Smooth muscle cell (in vitro differentiated cells): ENCODE data around the gene ECT2L. TPM values are rescaled to one million over a fixed set of nuclear protein-coding genes. Genes with fewer than 3 reads are reported as not detected.

Source experiments
- DNase-seq: peaks from one replicate; lab custom pipeline; 2025; ENCODE audit not compliant: unreplicated experiment; lab: John Stamatoyannopoulos, UW
- H2AFZ ChIP-seq: fragments of 200-600 bp; sonication (generic); 2 replicates; pipeline ENCODE4 v1.6.0; 2016; ENCODE audit warnings: antibody characterized with exemption, low read depth, mild to moderate bottlenecking
- H3F3A ChIP-seq: fragments of 200-600 bp; sonication (generic); 2 replicates; pipeline ENCODE4 v1.6.0; 2017; ENCODE audit warnings: antibody characterized with exemption, low read depth
- H3K27ac ChIP-seq: fragments of 200-600 bp; sonication (generic); 2 replicates; pipeline ENCODE4 v1.5.1; 2016; ENCODE audit warnings: low read depth, mild to moderate bottlenecking
- H3K27me3 ChIP-seq: fragments of 200-600 bp; sonication (generic); 2 replicates; pipeline ENCODE4 v1.6.1; 2016; ENCODE audit warnings: low read depth, mild to moderate bottlenecking
- H3K36me3 ChIP-seq: fragments of 200-600 bp; sonication (generic); 2 replicates; pipeline ENCODE4 v1.5.1; 2016; ENCODE audit warnings: low read depth
- H3K4me1 ChIP-seq: fragments of 200-600 bp; sonication (generic); 2 replicates; pipeline ENCODE4 v1.5.1; 2016; ENCODE audit warnings: low read depth
- H3K4me2 ChIP-seq: fragments of 200-600 bp; sonication (generic); 2 replicates; pipeline ENCODE4 v1.6.0; 2016; ENCODE audit warnings: mild to moderate bottlenecking
- H3K4me3 ChIP-seq: fragments of 200-600 bp; sonication (generic); 2 replicates; pipeline ENCODE4 v1.5.1; 2016; ENCODE audit warnings: mild to moderate bottlenecking
- H3K79me2 ChIP-seq: fragments of 200-600 bp; sonication (generic); 2 replicates; pipeline ENCODE4 v1.6.0; 2016; ENCODE audit warnings: low read depth, mild to moderate bottlenecking
- H3K9ac ChIP-seq: fragments of 200-600 bp; sonication (generic); 2 replicates; pipeline ENCODE4 v1.6.0; 2016; ENCODE audit warnings: low read depth
- H3K9me3 ChIP-seq: fragments of 200-600 bp; sonication (generic); replicated peaks from 2 replicates; pipeline ENCODE4 v1.5.1; 2016; ENCODE audit warnings: low read depth
- H4K20me1 ChIP-seq: fragments of 200-600 bp; sonication (generic); 2 replicates; pipeline ENCODE4 v1.6.0; 2016; ENCODE audit warnings: low read depth
- CTCF ChIP-seq: fragments of 200-600 bp; sonication (generic); IDR thresholded peaks from 2 replicates; pipeline ENCODE4 v1.5.1; 2017; ENCODE audit warnings: borderline replicate concordance, mild to moderate bottlenecking, antibody characterized with exemption; ENCODE audit not compliant: insufficient read depth, poor library complexity, severe bottlenecking
- WGBS: methylation state at CpG from one replicate; pipeline ENCODE4 v1.1.7; 2016; ENCODE audit warnings: low lambda C conversion rate; 5-methylcytosine and 5-hydroxymethylcytosine counted together
- polyA plus RNA-seq: library from polyadenylated mRNA; unstranded; fragments of >200 nt; fragmentation: Nextera tagmentation; extraction: Ambion mirVana; gene quantifications from 2 replicates; pipeline ENCODE4 v1.2.1, GENCODE V29; 2016
- total RNA-seq: library from RNA; depleted of rRNA; stranded (reverse); fragments of >200 nt; gene quantifications from 2 replicates; pipeline ENCODE4 v1.2.3, GENCODE V29; 2014

ECT2L gene
- total and polyA plus RNA-seq, 2 experiments from 2014 or later: 0.14 TPM; not detected in 1

- no peaks in the 10 kb centered on the region for H3K9me3 ChIP-seq
- H3K9ac ChIP-seq: no peak overlapping the region
- H2AFZ ChIP-seq: no peak overlapping the region
- no peak for DNase-seq
- H3K4me2 ChIP-seq: no peak overlapping the region
- H3K36me3 ChIP-seq: no peaks in the 10 kb centered on the region
- no peak for TF ChIP-seq CTCF
- no peaks in the 10 kb centered on the region for H3K79me2 ChIP-seq
- no peak overlapping the region for H3K4me3 ChIP-seq
- H3K4me1 ChIP-seq: peaks cover 3% of the 10 kb centered on the region
- WGBS: 68% methylated on average over 4 of the region's 4 CpGs
- no peaks in the 10 kb centered on the region for H4K20me1 ChIP-seq
- no peaks in the 10 kb centered on the region for H3F3A ChIP-seq
- H3K27ac ChIP-seq: no peak overlapping the region
- no peaks in the 10 kb centered on the region for H3K27me3 ChIP-seq
Measured at GRCh38 chr6:138847884-138848283, 52.0 kb downstream of the ECT2L start.

GRCh38 chr6:138848461-138848860, 52.6 kb downstream of the ECT2L start:
- Histone ChIP-seq H3K36me3 (no peaks in the 10 kb centered on the region), H3K4me2 (no peak overlapping the region), H3F3A (no peaks in the 10 kb centered on the region), H3K4me3 (no peak overlapping the region), H3K4me1 (peaks cover 3% of the 10 kb centered on the region), H3K27ac (no peak overlapping the region), H4K20me1 (no peaks in the 10 kb centered on the region), H3K79me2 (no peaks in the 10 kb centered on the region), H3K27me3 (no peaks in the 10 kb centered on the region), H3K9me3 (no peaks in the 10 kb centered on the region), H2AFZ (no peak overlapping the region), H3K9ac (no peak overlapping the region)
- TF ChIP-seq CTCF: no peak
- DNase-seq: no peak
- 65% methylated on average over 4 of the region's 4 CpGs for WGBS

- WGBS: 91% methylated on average over 6 of the region's 6 CpGs
- no peak for TF ChIP-seq CTCF
Measured at GRCh38 chr6:138849791-138850190, 53.9 kb downstream of the ECT2L start.

GRCh38 chr6:138856654-138857053, 60.8 kb downstream of the ECT2L start:
- Histone ChIP-seq H4K20me1 (no peaks in the 10 kb centered on the region), H3K79me2 (no peaks in the 10 kb centered on the region), H3K9ac (no peak overlapping the region), H3K9me3 (no peaks in the 10 kb centered on the region), H3K27me3 (no peaks in the 10 kb centered on the region), H2AFZ (no peak overlapping the region), H3F3A (no peaks in the 10 kb centered on the region), H3K4me1 (no peaks in the 10 kb centered on the region), H3K27ac (no peak overlapping the region), H3K4me2 (no peak overlapping the region), H3K36me3 (no peaks in the 10 kb centered on the region), H3K4me3 (no peak overlapping the region)
- no peak for DNase-seq
- WGBS: 92% methylated on average over 6 of the region's 6 CpGs
- no peak for TF ChIP-seq CTCF

More at GRCh38 chr6:138849791-138850190, 53.9 kb downstream of the ECT2L start:
- no peak overlapping the region for H3K4me3 ChIP-seq
- H3K4me2 ChIP-seq: no peak overlapping the region
- H3F3A ChIP-seq: no peaks in the 10 kb centered on the region
- H3K27me3 ChIP-seq: no peaks in the 10 kb centered on the region
- H2AFZ ChIP-seq: no peak overlapping the region
- no peaks in the 10 kb centered on the region for H3K9me3 ChIP-seq
- H3K36me3 ChIP-seq: no peaks in the 10 kb centered on the region
- no peak for DNase-seq
- no peaks in the 10 kb centered on the region for H4K20me1 ChIP-seq
- H3K79me2 ChIP-seq: no peaks in the 10 kb centered on the region
- no peaks in the 10 kb centered on the region for H3K4me1 ChIP-seq
- H3K27ac ChIP-seq: no peak overlapping the region
- no peak overlapping the region for H3K9ac ChIP-seq
